HG02798 (cell line): ENCODE measurements around the gene JMJD4.
A peak's percentile ranks its signal among the peaks of the same experiment; 100 is the strongest.

Source experiments
- ATAC-seq: cut with Tn5 transposase; IDR thresholded peaks from one replicate; pipeline ENCODE4 v1.9.1; 2021; ENCODE audit warnings: mild to moderate bottlenecking; ENCODE audit not compliant: unreplicated experiment, poor library complexity

Gene JMJD4

GRCh38 chr1:227753999-227754711, 19.1 kb upstream of the JMJD4 start:
- no peak for ATAC-seq

GRCh38 chr1:227749916-227750710, 15.0 kb upstream of the JMJD4 start:
- ATAC-seq, result no peak

GRCh38 chr1:227749225-227749624, 14.1 kb upstream of the JMJD4 start:
- no peak for ATAC-seq

GRCh38 chr1:227748496-227749182, 13.5 kb upstream of the JMJD4 start:
- no peak for ATAC-seq

- no peak for ATAC-seq
These were observed 12.9 kb upstream of the JMJD4 start for GRCh38 chr1:227747948-227748495.

- no peak for ATAC-seq
These were observed 12.3 kb upstream of the JMJD4 start for GRCh38 chr1:227747382-227747781.

GRCh38 chr1:227746676-227747075, 11.6 kb upstream of the JMJD4 start:
- no peak for ATAC-seq

GRCh38 chr1:227745568-227746265, 10.6 kb upstream of the JMJD4 start:
- no peak for ATAC-seq

GRCh38 chr1:227744668-227745067, 9.6 kb upstream of the JMJD4 start:
- ATAC-seq, result no peak

- ATAC-seq, result no peak
These were observed 7.9 kb upstream of the JMJD4 start for GRCh38 chr1:227742738-227743715.

- no peak for ATAC-seq
These were observed 6.2 kb upstream of the JMJD4 start for GRCh38 chr1:227741166-227741870.

- no peak for ATAC-seq
These were observed 5.4 kb upstream of the JMJD4 start for GRCh38 chr1:227740401-227740960.

GRCh38 chr1:227739636-227740035, 4.5 kb upstream of the JMJD4 start:
- ATAC-seq, result no peak

GRCh38 chr1:227738820-227739219, 3.7 kb upstream of the JMJD4 start:
- ATAC-seq, result no peak

GRCh38 chr1:227736814-227737432, 1.8 kb upstream of the JMJD4 start:
- no peak for ATAC-seq

- no peak for ATAC-seq
These were observed 610 bp upstream of the JMJD4 start for GRCh38 chr1:227735539-227736285.

- peak; percentile 0 for ATAC-seq
These were observed 601 bp downstream of the JMJD4 start for GRCh38 chr1:227734546-227734855.
